DND-41 (cell line): ENCODE measurements around the gene DYSF.

Experiments used
- ATAC-seq: fragments of 200-7000 bp; cut with Tn5 transposase; 3 replicates; pipeline ENCODE4 v1.9.1; 2021; ENCODE audit warnings: low read depth; ENCODE audit not compliant: insufficient read depth
- DNase-seq: peaks from one replicate; pipeline ENCODE4 v3.0.0-alpha.2; 2020
- H2AFZ ChIP-seq: 2 replicates; pipeline ENCODE4 v1.6.0; 2012; ENCODE audit warnings: low read depth, low read length
- H3K27ac ChIP-seq: 2 replicates; pipeline ENCODE4 v1.5.1; 2012; ENCODE audit warnings: low read length, inconsistent platforms
- H3K27me3 ChIP-seq: fragments of 200-600 bp; sonication (generic); 2 replicates; pipeline ENCODE4 v1.6.0; 2012; ENCODE audit warnings: low read length, mild to moderate bottlenecking, inconsistent platforms; ENCODE audit not compliant: insufficient read depth, poor library complexity
- H3K36me3 ChIP-seq: 2 replicates; pipeline ENCODE4 v1.5.1; 2012; ENCODE audit warnings: low read length, inconsistent platforms; ENCODE audit not compliant: insufficient read depth
- H3K4me1 ChIP-seq: 2 replicates; pipeline ENCODE4 v1.5.1; 2012; ENCODE audit warnings: mild to moderate bottlenecking, low read length; ENCODE audit not compliant: insufficient read depth
- H3K4me2 ChIP-seq: 2 replicates; pipeline ENCODE4 v1.6.0; 2012; ENCODE audit warnings: mild to moderate bottlenecking, moderate library complexity, low read length, inconsistent platforms; ENCODE audit not compliant: insufficient read depth
- H3K4me3 ChIP-seq, 2 experiments: fragments of 200-600 bp in 1 of 2; shearing (Covaris generic) in 1 of 2; 2 replicates each; pipeline ENCODE4 v1.5.1; 2012 to 2016; ENCODE audit warnings: inconsistent platforms in 2 of 2, low read length in 2 of 2, mild to moderate bottlenecking in 2 of 2, low read depth in 1 of 2, moderate library complexity in 1 of 2
- H3K79me2 ChIP-seq: 2 replicates; pipeline ENCODE4 v1.6.0; 2012; ENCODE audit warnings: low read length, inconsistent platforms; ENCODE audit not compliant: insufficient read depth
- H3K9ac ChIP-seq: 2 replicates; pipeline ENCODE4 v1.6.0; 2012; ENCODE audit warnings: low read depth, mild to moderate bottlenecking, inconsistent platforms, low read length, moderate library complexity
- H3K9me3 ChIP-seq: 2 replicates; pipeline ENCODE4 v1.5.1; 2012; ENCODE audit warnings: low read length, moderate library complexity, mild to moderate bottlenecking, inconsistent platforms; ENCODE audit not compliant: insufficient read depth, severe bottlenecking
- H4K20me1 ChIP-seq: 2 replicates; pipeline ENCODE4 v1.6.0; 2012; ENCODE audit warnings: low read length; ENCODE audit not compliant: insufficient read depth
- EZH2 ChIP-seq: IDR thresholded peaks from 3 replicates; pipeline ENCODE4 v1.6.1; 2012; ENCODE audit warnings: borderline replicate concordance, low read depth, mild to moderate bottlenecking, moderate library complexity, low read length, inconsistent platforms; ENCODE audit not compliant: severe bottlenecking
- TF ChIP-seq, protein P1 (sequence below): IDR thresholded peaks from 2 replicates; pipeline ENCODE4 v1.5.1; 2012; ENCODE audit warnings: borderline replicate concordance, low read length, moderate library complexity, mild to moderate bottlenecking; ENCODE audit not compliant: poor library complexity, severe bottlenecking; ENCODE audit errors: extremely low read depth

Gene DYSF

GRCh38 chr2:71614976-71615766 is 161.8 kb downstream of the DYSF start:
- Histone ChIP-seq H3K4me3 (no peak overlapping the region), H3K36me3 (no peaks in the 10 kb centered on the region), H3K9me3 (no peaks in the 10 kb centered on the region), H3K4me1 (no peaks in the 10 kb centered on the region), H3K27ac (no peak overlapping the region), H3K27me3 (no peaks in the 10 kb centered on the region), H3K9ac (no peak overlapping the region), H2AFZ (no peak overlapping the region), H3K4me2 (no peak overlapping the region), H3K79me2 (no peaks in the 10 kb centered on the region), H4K20me1 (peaks cover 6% of the 10 kb centered on the region; the same call in 1 of the 2 replicates)
- ATAC-seq, result no peak
- DNase-seq, result no peak
- no peak for TF ChIP-seq EZH2
- TF ChIP-seq, protein P1, sequence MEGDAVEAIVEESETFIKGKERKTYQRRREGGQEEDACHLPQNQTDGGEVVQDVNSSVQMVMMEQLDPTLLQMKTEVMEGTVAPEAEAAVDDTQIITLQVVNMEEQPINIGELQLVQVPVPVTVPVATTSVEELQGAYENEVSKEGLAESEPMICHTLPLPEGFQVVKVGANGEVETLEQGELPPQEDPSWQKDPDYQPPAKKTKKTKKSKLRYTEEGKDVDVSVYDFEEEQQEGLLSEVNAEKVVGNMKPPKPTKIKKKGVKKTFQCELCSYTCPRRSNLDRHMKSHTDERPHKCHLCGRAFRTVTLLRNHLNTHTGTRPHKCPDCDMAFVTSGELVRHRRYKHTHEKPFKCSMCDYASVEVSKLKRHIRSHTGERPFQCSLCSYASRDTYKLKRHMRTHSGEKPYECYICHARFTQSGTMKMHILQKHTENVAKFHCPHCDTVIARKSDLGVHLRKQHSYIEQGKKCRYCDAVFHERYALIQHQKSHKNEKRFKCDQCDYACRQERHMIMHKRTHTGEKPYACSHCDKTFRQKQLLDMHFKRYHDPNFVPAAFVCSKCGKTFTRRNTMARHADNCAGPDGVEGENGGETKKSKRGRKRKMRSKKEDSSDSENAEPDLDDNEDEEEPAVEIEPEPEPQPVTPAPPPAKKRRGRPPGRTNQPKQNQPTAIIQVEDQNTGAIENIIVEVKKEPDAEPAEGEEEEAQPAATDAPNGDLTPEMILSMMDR, result no peak

DNA sequence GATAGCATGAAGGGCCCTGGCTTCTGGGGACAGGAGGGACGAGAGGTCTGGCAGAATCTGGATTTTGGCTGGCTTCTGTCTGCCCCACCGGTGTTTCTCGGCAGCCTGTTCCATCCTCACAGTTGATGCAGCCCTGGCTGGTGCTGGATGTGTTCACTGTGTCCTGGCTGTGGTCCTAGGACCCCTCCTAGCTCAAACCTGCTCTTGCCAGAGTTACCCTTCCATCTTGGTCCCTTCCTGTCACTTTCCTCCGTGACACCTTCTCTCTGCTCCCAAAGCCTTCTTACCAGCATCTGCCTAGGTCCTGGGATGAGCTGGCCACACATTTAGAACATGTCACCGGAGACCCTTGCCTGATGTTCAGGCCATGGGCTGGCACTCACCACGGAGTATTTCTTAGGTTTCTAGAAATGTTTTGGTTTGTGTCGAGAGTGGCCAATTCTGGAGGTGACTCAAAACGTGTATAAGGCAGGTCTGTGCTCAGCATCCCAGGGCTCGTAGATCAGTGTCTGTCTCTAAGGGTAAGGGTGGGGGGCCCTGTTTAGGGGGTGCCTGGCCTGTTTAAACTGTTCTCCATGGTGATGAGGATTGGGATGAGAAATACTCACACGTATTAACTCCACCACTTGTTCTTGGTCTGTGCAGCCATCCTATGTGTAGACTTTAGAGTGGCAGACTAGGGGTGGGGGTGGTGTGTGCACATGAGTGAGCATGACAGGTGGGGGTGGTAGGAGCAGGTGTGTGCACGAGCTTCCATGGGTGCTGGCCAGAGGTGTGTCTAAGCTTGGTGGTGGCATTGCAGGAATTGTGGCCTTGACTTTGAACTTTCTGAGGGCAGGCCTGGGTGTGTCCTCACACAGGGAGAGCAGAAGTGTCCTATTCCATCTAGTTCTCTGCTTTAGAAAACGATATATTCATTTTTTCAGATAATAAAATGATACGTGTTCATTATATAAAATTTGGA is 162.7 kb downstream of the DYSF start:
- Histone ChIP-seq H3K9me3 (no peaks in the 10 kb centered on the region), H3K9ac (no peak overlapping the region), H3K36me3 (no peaks in the 10 kb centered on the region), H3K27ac (no peak overlapping the region), H3K4me1 (no peaks in the 10 kb centered on the region), H3K27me3 (no peaks in the 10 kb centered on the region), H4K20me1 (peaks cover 6% of the 10 kb centered on the region; the same call in 1 of the 2 replicates), H3K4me2 (no peak overlapping the region), H3K4me3 (no peak overlapping the region), H2AFZ (no peak overlapping the region), H3K79me2 (no peaks in the 10 kb centered on the region)
- TF ChIP-seq, protein P1, result no peak
- no peak for TF ChIP-seq EZH2
- DNase-seq (no peak), ATAC-seq (no peak)

GRCh38 chr2:71617266-71617665 is 163.9 kb downstream of the DYSF start:
- Histone ChIP-seq H3K9me3 (no peaks in the 10 kb centered on the region), H3K79me2 (no peaks in the 10 kb centered on the region), H4K20me1 (peaks cover 6% of the 10 kb centered on the region; the same call in 1 of the 2 replicates)

More at GRCh38 chr2:71617266-71617665, 163.9 kb downstream of the DYSF start:
- H3K27me3 ChIP-seq, result no peaks in the 10 kb centered on the region
- no peak overlapping the region for H3K4me3 ChIP-seq
- DNase-seq, result no peak
- H2AFZ ChIP-seq, result no peak overlapping the region
- no peak overlapping the region for H3K4me2 ChIP-seq
- no peaks in the 10 kb centered on the region for H3K4me1 ChIP-seq
- H3K36me3 ChIP-seq, result no peaks in the 10 kb centered on the region
- no peak for ATAC-seq
- H3K9ac ChIP-seq, result no peak overlapping the region
- no peak overlapping the region for H3K27ac ChIP-seq
- TF ChIP-seq, protein P1, result no peak
- TF ChIP-seq EZH2, result no peak
